Kidney (tissue), 14 donors: ENCODE results near the gene IGLL5. TPM values are rescaled to one million over a fixed set of nuclear protein-coding genes. Genes with fewer than 3 reads are reported as not detected.

Source experiments
- DNase-seq, 5 donors: peaks; one replicate each; pipeline ENCODE4 v3.0.0-alpha.2; 2013 to 2020
- FAIRE-seq: peaks from 2 replicates; lab custom pipeline; 2012; peaks lifted over from hg19 to GRCh38; lab: Jason Lieb, UNC
- H3K27ac ChIP-seq, 2 donors: one replicate each; pipeline ENCODE4 v1.7.0; 2013; ENCODE audit warnings: low read depth in 2 of 2, low read length in 2 of 2, inconsistent platforms in 1 of 2
- H3K27me3 ChIP-seq: one replicate; pipeline ENCODE4 v1.7.1; 2013; ENCODE audit warnings: low read length, inconsistent platforms; ENCODE audit not compliant: control insufficient read depth, insufficient read depth
- H3K36me3 ChIP-seq, 3 donors: one replicate each; pipeline versions ENCODE4 v1.7.0 to v1.7.1; 2013; ENCODE audit warnings: low read length in 3 of 3, control low read depth in 1 of 3, inconsistent platforms in 1 of 3; ENCODE audit not compliant: insufficient read depth in 3 of 3, control insufficient read depth in 2 of 3
- H3K4me1 ChIP-seq, 3 donors: one replicate each; pipeline versions ENCODE4 v1.7.0 to v1.7.1; 2013; ENCODE audit warnings: low read length in 3 of 3, inconsistent platforms in 1 of 3, low read depth in 1 of 3; ENCODE audit not compliant: control insufficient read depth in 2 of 3, insufficient read depth in 2 of 3
- H3K4me3 ChIP-seq, 3 donors: one replicate each; pipeline versions ENCODE4 v1.7.0 to v1.8.1; 2013; ENCODE audit warnings: low read length in 3 of 3, control low read depth in 1 of 3, inconsistent platforms in 1 of 3
- H3K9ac ChIP-seq, 3 donors: one replicate each; pipeline versions ENCODE4 v1.7.0 to v1.7.1; 2013; ENCODE audit warnings: low read length in 3 of 3, control low read depth in 1 of 3, inconsistent platforms in 1 of 3
- H3K9me3 ChIP-seq, 3 donors: one replicate each; pipeline versions ENCODE4 v1.7.0 to v1.7.1; 2013; ENCODE audit warnings: low read length in 3 of 3, control low read depth in 1 of 3, inconsistent platforms in 1 of 3; ENCODE audit not compliant: control insufficient read depth in 2 of 3, insufficient read depth in 1 of 3
- intact Hi-C: fragments of 100-400 bp; cut with DNase I; formaldehyde crosslinking; loops from one replicate; pipeline ENCODE4 v1.11.1; 2022
- polyA plus RNA-seq: library from polyadenylated mRNA; stranded (reverse); fragments of 350-450 nt; fragmentation: Illumina TruSeq; extraction: RNeasy Lipid Tissue Mini Kit (QIAGEN cat#74804); gene quantifications from one replicate; pipeline ENCODE4 v1.2.3, GENCODE V29; 2014; ENCODE audit warnings: low read depth, low replicate concordance; ENCODE audit not compliant: insufficient read depth
- total RNA-seq: library from RNA; stranded (reverse); fragmentation: NEBNext Ultra II Directional; extraction: Animal tissue kit (Norgen Biotek cat#: 25700); gene quantifications from one replicate; pipeline ENCODE4 v1.2.1, GENCODE V29; 2021
- TF ChIP-seq, protein P1 (sequence below): IDR thresholded peaks from 3 replicates; pipeline ENCODE4 v1.5.1; 2012; ENCODE audit warnings: mild to moderate bottlenecking, moderate library complexity, borderline replicate concordance; ENCODE audit not compliant: insufficient read depth; ENCODE audit errors: extremely low read depth
- donor health status: control.
- donor health status: control.
- donor health status: control.
- donor health status: control.
- donor health status: control.
- donor health status: DM: yes; HTN: yes; CAD: no.
- donor health status: Normal renal cell carcinoma (clear cell type).

Gene IGLL5
- total and polyA plus RNA-seq, 2 donors from 2014 or later, result 1.9 to 103 TPM

- Histone ChIP-seq H3K27ac (no peak overlapping the region), H3K36me3 (no peaks in the 10 kb centered on the region), H3K9me3 (no peaks in the 10 kb centered on the region), H3K9ac (no peak overlapping the region), H3K4me1 (no peaks in the 10 kb centered on the region), H3K4me3 (no peak overlapping the region), H3K27me3 (no peaks in the 10 kb centered on the region)
- intact Hi-C loops, result no loop called here
- peak in 1 of 5 donors; percentile 34 for DNase-seq
- TF ChIP-seq, protein P1, sequence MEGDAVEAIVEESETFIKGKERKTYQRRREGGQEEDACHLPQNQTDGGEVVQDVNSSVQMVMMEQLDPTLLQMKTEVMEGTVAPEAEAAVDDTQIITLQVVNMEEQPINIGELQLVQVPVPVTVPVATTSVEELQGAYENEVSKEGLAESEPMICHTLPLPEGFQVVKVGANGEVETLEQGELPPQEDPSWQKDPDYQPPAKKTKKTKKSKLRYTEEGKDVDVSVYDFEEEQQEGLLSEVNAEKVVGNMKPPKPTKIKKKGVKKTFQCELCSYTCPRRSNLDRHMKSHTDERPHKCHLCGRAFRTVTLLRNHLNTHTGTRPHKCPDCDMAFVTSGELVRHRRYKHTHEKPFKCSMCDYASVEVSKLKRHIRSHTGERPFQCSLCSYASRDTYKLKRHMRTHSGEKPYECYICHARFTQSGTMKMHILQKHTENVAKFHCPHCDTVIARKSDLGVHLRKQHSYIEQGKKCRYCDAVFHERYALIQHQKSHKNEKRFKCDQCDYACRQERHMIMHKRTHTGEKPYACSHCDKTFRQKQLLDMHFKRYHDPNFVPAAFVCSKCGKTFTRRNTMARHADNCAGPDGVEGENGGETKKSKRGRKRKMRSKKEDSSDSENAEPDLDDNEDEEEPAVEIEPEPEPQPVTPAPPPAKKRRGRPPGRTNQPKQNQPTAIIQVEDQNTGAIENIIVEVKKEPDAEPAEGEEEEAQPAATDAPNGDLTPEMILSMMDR, result no peak
- no peak for FAIRE-seq
These were observed 5.4 kb upstream of the IGLL5 start for GRCh38 chr22:22882033-22882717.

DNA sequence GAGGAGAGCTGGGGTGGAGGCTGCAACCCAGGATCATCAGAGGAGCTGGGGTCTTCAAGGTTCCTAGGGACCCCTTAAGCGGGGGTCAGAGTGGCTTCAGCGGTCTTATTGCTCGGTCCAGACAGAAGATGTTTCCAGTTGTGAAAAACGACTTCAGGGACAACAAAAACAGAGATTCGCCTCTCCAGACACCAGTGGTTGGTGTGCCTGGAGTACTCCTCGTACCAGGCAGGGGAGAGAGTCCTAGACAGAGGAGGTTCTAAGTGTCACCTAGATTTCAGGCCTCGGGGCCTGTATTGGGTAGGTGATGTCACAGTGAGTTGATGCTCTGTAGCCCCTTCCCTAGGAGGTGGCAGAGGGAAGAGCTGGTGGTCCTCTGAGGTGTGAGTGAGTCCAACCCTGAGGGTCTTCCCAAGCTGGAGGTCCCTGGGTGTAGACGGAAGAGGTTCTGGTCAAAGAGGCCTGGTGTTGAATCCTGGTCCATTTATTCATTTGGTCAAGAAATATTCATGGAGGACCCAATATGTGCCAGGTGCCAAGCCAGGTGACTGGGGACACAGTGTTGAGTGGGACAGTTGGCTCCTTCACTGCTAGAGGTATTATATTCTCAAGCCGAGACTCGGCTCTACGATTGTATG, 4.4 kb upstream of the IGLL5 start:
- FAIRE-seq, result no peak
- no peaks in the 10 kb centered on the region for H3K9me3 ChIP-seq
- H3K36me3 ChIP-seq, result no peaks in the 10 kb centered on the region
- TF ChIP-seq, protein P1, result no peak
- peak in 1 of 5 donors; percentile 30 for DNase-seq
- intact Hi-C loops, result no loop called here
- H3K4me3 ChIP-seq, result no peak overlapping the region
- no peak overlapping the region for H3K27ac ChIP-seq
- no peak overlapping the region for H3K9ac ChIP-seq
- no peaks in the 10 kb centered on the region for H3K27me3 ChIP-seq
- no peaks in the 10 kb centered on the region for H3K4me1 ChIP-seq

GRCh38 chr22:22884010-22884887, 3.4 kb upstream of the IGLL5 start:
- no peaks in the 10 kb centered on the region for H3K36me3 ChIP-seq
- FAIRE-seq, result no peak
- no peak overlapping the region for H3K9ac ChIP-seq
- TF ChIP-seq, protein P1, result peak; percentile 68
- no peak overlapping the region for H3K4me3 ChIP-seq
- H3K9me3 ChIP-seq, result no peaks in the 10 kb centered on the region
- H3K27ac ChIP-seq, result no peak overlapping the region
- intact Hi-C loops, result no loop called here
- no peaks in the 10 kb centered on the region for H3K4me1 ChIP-seq
- no peaks in the 10 kb centered on the region for H3K27me3 ChIP-seq
- DNase-seq, result peak; percentile 58 to 84 (median 71)
